HG02981 (cell line): ENCODE measurements around the gene UBE2E2.
A peak's percentile ranks its signal among the peaks of the same experiment; 100 is the strongest.

ENCODE experiments used
- ATAC-seq: cut with Tn5 transposase; IDR thresholded peaks from one replicate; pipeline ENCODE4 v1.9.1; 2021; ENCODE audit warnings: mild to moderate bottlenecking, moderate library complexity; ENCODE audit not compliant: unreplicated experiment

The UBE2E2 gene

GRCh38 chr3:23501201-23501802 is 298.2 kb downstream of the UBE2E2 start:
- ATAC-seq, result no peak

- ATAC-seq, result no peak
These were observed 305.3 kb downstream of the UBE2E2 start for GRCh38 chr3:23508464-23508863.

- no peak for ATAC-seq
These were observed 315.3 kb downstream of the UBE2E2 start for GRCh38 chr3:23518441-23518840.

- ATAC-seq, result peak; percentile 77
These were observed 316.4 kb downstream of the UBE2E2 start for GRCh38 chr3:23519314-23520208.

GRCh38 chr3:23527326-23527725 is 324.2 kb downstream of the UBE2E2 start:
- ATAC-seq, result no peak

GRCh38 chr3:23533596-23533995 is 330.5 kb downstream of the UBE2E2 start:
- no peak for ATAC-seq

- ATAC-seq, result no peak
These were observed 330.9 kb downstream of the UBE2E2 start for GRCh38 chr3:23533996-23534395.

- no peak for ATAC-seq
These were observed 334.0 kb downstream of the UBE2E2 start for GRCh38 chr3:23537101-23537551.

GRCh38 chr3:23539185-23539584 is 336.1 kb downstream of the UBE2E2 start:
- no peak for ATAC-seq

GRCh38 chr3:23540600-23540999 is 337.5 kb downstream of the UBE2E2 start:
- ATAC-seq, result no peak

- no peak for ATAC-seq
These were observed 339.0 kb downstream of the UBE2E2 start for GRCh38 chr3:23542079-23542478.

- ATAC-seq, result no peak
These were observed 343.1 kb downstream of the UBE2E2 start for GRCh38 chr3:23546181-23546580.

GRCh38 chr3:23547905-23548650 is 345.0 kb downstream of the UBE2E2 start:
- ATAC-seq, result no peak

- ATAC-seq, result no peak
These were observed 345.6 kb downstream of the UBE2E2 start for GRCh38 chr3:23548706-23549105.

- no peak for ATAC-seq
These were observed 346.2 kb downstream of the UBE2E2 start for GRCh38 chr3:23549148-23549910.

- ATAC-seq, result peak; percentile 79
These were observed 347.3 kb downstream of the UBE2E2 start for GRCh38 chr3:23550402-23550801.

- no peak for ATAC-seq
These were observed 349.4 kb downstream of the UBE2E2 start for GRCh38 chr3:23552506-23552905.

GRCh38 chr3:23553353-23553752 is 350.2 kb downstream of the UBE2E2 start:
- peak; percentile 52 for ATAC-seq

- ATAC-seq, result no peak
These were observed 362.1 kb downstream of the UBE2E2 start for GRCh38 chr3:23565041-23565775.

GRCh38 chr3:23566499-23566898 is 363.4 kb downstream of the UBE2E2 start:
- peak; percentile 53 for ATAC-seq
